HepG2 (cell line): Measurements from ENCODE around the gene HOMEZ. TPM values are rescaled to one million over a fixed set of nuclear protein-coding genes. Genes with fewer than 3 reads are reported as not detected.
A peak's percentile ranks its signal among the peaks of the same experiment; 100 is the strongest.

ENCODE experiments used
- CBX1 ChIP-seq: IDR thresholded peaks from one replicate; pipeline ENCODE4 v1.6.1; 2016; ENCODE audit warnings: antibody characterized with exemption, low read depth
- MEIS2 ChIP-seq: sonication (generic); formaldehyde crosslinking; IDR thresholded peaks from 2 replicates; pipeline ENCODE4 v1.9.0; 2021; ENCODE audit warnings: mild to moderate bottlenecking, missing genetic modification reagents
- MTA3 ChIP-seq: sonication (generic); formaldehyde crosslinking; IDR thresholded peaks from 2 replicates; pipeline ENCODE4 v1.4.0; 2020; ENCODE audit warnings: missing genetic modification reagents
- SSRP1 ChIP-seq: IDR thresholded peaks from 2 replicates; pipeline ENCODE4 v1.6.1; 2016; ENCODE audit warnings: control low read depth
- TAF1 ChIP-seq: sonication (generic); formaldehyde crosslinking; IDR thresholded peaks from 2 replicates; pipeline ENCODE4 v1.4.0; 2020; ENCODE audit warnings: missing genetic modification reagents
- TSC22D2 ChIP-seq: sonication (generic); formaldehyde crosslinking; IDR thresholded peaks from 2 replicates; pipeline ENCODE4 v1.5.1; 2020; ENCODE audit warnings: missing genetic modification reagents, mild to moderate bottlenecking, borderline replicate concordance
- ZFX ChIP-seq: sonication (generic); formaldehyde crosslinking; IDR thresholded peaks from 2 replicates; pipeline ENCODE4 v1.4.0; 2020; ENCODE audit warnings: mild to moderate bottlenecking, low read depth, missing genetic modification reagents, moderate library complexity
- ZNF572 ChIP-seq: sonication (generic); formaldehyde crosslinking; IDR thresholded peaks from 2 replicates; pipeline ENCODE4 v1.5.1; 2020; ENCODE audit warnings: mild to moderate bottlenecking, missing genetic modification reagents
- ZNF772 ChIP-seq: sonication (generic); formaldehyde crosslinking; IDR thresholded peaks from 2 replicates; pipeline ENCODE4 v1.5.0; 2020; ENCODE audit warnings: mild to moderate bottlenecking, missing genetic modification reagents
- ZNF776 ChIP-seq: sonication (generic); formaldehyde crosslinking; IDR thresholded peaks from 2 replicates; pipeline ENCODE4 v1.4.0; 2020; ENCODE audit warnings: mild to moderate bottlenecking, missing genetic modification reagents
- polyA plus RNA-seq, 8 experiments: library from polyadenylated mRNA; depleted of rRNA in 3 of 8; stranded (reverse) in 7 of 8; unstranded in 1 of 8; fragments of >200 nt; fragmentation: Illumina TruSeq in 4 of 8; extraction: Trizol in 4 of 8; gene quantifications; 2 replicates each; pipeline versions ENCODE4 v1.2.1 to v1.2.3, GENCODE V29; 2011 to 2016; ENCODE audit warnings: low read depth in 4 of 8, missing spikeins in 1 of 8, mixed read lengths in 1 of 8; ENCODE audit not compliant: insufficient read depth in 1 of 8
- total RNA-seq, 5 experiments: library from RNA; depleted of rRNA; stranded (reverse); fragments of >200 nt; fragmentation: Illumina TruSeq; extraction: Trizol; gene quantifications; 2 replicates each; pipeline ENCODE4 v1.2.3, GENCODE V29; 2016; ENCODE audit warnings: low read depth in 1 of 5
- TF ChIP-seq, protein P1 (sequence below), 2 experiments: sonication (generic) in 1 of 2; formaldehyde crosslinking in 1 of 2; IDR thresholded peaks; 2 replicates each; pipeline versions ENCODE4 v1.4.0 to v1.6.1; 2016 to 2020; ENCODE audit warnings: borderline replicate concordance in 1 of 2, low read depth in 1 of 2, mild to moderate bottlenecking in 1 of 2, missing genetic modification reagents in 1 of 2
- TF ChIP-seq, protein P2 (sequence below): sonication (generic); formaldehyde crosslinking; IDR thresholded peaks from 2 replicates; pipeline ENCODE4 v1.5.1; 2020; ENCODE audit warnings: missing genetic modification reagents, mild to moderate bottlenecking, borderline replicate concordance
- TF ChIP-seq, protein P3 (sequence below): sonication (generic); formaldehyde crosslinking; IDR thresholded peaks from 2 replicates; pipeline ENCODE4 v1.4.0; 2020; ENCODE audit warnings: missing genetic modification reagents

The HOMEZ gene
- total and polyA plus RNA-seq, 2 of the 13 experiments (the other 11 are each of a cell fraction or from before 2014, with no cell fraction given) = 14.5 to 31.8 TPM

DNA sequence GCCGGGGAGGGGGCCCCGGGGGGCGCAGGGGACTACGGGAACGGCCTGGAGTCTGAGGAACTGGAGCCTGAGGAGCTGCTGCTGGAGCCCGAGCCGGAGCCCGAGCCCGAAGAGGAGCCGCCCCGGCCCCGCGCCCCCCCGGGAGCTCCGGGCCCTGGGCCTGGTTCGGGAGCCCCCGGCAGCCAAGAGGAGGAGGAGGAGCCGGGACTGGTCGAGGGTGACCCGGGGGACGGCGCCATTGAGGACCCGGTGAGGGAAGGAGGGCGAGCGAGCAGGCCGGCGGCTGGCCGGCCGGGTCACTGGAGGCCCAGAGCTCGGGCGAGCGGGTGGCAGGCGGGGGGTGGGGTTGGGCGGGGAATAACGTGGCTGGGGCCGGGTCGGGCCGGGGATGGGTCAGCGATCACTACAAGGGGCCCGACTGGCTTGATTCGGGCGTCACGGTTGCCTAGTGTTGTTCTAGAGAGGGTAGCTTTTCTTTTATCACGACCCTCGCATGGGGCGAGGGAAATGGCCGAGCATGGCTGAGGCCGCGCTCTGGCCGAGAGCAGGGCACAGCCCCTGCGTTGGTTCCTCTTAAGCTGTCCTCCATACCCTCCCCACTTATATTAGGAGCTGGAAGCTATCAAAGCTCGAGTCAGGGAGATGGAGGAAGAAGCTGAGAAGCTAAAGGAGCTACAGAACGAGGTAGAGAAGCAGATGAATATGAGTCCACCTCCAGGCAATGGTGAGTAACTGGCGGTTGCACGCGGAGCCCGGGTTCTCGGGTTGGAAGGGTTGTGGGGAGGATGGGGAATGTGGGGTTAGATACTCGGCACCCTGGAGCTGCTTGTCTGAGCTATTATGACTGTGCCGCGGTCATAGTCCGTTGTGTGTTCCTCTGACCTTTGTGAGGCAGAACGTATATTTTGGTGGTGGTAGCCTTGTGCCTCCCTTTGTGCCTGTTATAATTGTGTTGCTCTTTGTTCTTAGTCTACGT is 35.9 kb upstream of the HOMEZ start (continued):
- peak; percentile 22; the same call in 1 of the 2 replicates for TF ChIP-seq TSC22D2
- TF ChIP-seq, protein P1, sequence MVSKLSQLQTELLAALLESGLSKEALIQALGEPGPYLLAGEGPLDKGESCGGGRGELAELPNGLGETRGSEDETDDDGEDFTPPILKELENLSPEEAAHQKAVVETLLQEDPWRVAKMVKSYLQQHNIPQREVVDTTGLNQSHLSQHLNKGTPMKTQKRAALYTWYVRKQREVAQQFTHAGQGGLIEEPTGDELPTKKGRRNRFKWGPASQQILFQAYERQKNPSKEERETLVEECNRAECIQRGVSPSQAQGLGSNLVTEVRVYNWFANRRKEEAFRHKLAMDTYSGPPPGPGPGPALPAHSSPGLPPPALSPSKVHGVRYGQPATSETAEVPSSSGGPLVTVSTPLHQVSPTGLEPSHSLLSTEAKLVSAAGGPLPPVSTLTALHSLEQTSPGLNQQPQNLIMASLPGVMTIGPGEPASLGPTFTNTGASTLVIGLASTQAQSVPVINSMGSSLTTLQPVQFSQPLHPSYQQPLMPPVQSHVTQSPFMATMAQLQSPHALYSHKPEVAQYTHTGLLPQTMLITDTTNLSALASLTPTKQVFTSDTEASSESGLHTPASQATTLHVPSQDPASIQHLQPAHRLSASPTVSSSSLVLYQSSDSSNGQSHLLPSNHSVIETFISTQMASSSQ (IDR thresholded peaks at IDR 0.05; ENCODE audit: low read depth) = no peak; the same call in 1 of the 2 replicates
- TF ChIP-seq, protein P1 (CRISPR knock-in tag; IDR thresholded peaks at IDR 0.05; ENCODE audit: borderline replicate concordance) = peak; percentile 46; the same call in 1 of the 2 replicates
- TF ChIP-seq, protein P2, sequence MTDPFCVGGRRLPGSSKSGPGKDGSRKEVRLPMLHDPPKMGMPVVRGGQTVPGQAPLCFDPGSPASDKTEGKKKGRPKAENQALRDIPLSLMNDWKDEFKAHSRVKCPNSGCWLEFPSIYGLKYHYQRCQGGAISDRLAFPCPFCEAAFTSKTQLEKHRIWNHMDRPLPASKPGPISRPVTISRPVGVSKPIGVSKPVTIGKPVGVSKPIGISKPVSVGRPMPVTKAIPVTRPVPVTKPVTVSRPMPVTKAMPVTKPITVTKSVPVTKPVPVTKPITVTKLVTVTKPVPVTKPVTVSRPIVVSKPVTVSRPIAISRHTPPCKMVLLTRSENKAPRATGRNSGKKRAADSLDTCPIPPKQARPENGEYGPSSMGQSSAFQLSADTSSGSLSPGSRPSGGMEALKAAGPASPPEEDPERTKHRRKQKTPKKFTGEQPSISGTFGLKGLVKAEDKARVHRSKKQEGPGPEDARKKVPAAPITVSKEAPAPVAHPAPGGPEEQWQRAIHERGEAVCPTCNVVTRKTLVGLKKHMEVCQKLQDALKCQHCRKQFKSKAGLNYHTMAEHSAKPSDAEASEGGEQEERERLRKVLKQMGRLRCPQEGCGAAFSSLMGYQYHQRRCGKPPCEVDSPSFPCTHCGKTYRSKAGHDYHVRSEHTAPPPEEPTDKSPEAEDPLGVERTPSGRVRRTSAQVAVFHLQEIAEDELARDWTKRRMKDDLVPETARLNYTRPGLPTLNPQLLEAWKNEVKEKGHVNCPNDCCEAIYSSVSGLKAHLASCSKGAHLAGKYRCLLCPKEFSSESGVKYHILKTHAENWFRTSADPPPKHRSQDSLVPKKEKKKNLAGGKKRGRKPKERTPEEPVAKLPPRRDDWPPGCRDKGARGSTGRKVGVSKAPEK = peak; percentile 90; the same call in 1 of the 2 replicates
- TF ChIP-seq ZNF776 (CRISPR knock-in tag) = peak; percentile 46; the same call in 1 of the 2 replicates
- peak; percentile 82 for TF ChIP-seq ZFX
- TF ChIP-seq CBX1 = peak; percentile 29
- 0 out of 2 replicates have a peak, but pooled peaks have one; percentile 19 for TF ChIP-seq ZNF772 (CRISPR knock-in tag)
- TF ChIP-seq TAF1 = peak; percentile 80
- TF ChIP-seq ZNF572 (CRISPR knock-in tag) = 0 out of 2 replicates have a peak, but pooled peaks have one; percentile 58
- peak; percentile 30; the same call in 1 of the 2 replicates for TF ChIP-seq MEIS2 (CRISPR knock-in tag)
- TF ChIP-seq MTA3 (CRISPR knock-in tag) = 0 out of 2 replicates have a peak, but pooled peaks have one; percentile 67
- TF ChIP-seq, protein P3, sequence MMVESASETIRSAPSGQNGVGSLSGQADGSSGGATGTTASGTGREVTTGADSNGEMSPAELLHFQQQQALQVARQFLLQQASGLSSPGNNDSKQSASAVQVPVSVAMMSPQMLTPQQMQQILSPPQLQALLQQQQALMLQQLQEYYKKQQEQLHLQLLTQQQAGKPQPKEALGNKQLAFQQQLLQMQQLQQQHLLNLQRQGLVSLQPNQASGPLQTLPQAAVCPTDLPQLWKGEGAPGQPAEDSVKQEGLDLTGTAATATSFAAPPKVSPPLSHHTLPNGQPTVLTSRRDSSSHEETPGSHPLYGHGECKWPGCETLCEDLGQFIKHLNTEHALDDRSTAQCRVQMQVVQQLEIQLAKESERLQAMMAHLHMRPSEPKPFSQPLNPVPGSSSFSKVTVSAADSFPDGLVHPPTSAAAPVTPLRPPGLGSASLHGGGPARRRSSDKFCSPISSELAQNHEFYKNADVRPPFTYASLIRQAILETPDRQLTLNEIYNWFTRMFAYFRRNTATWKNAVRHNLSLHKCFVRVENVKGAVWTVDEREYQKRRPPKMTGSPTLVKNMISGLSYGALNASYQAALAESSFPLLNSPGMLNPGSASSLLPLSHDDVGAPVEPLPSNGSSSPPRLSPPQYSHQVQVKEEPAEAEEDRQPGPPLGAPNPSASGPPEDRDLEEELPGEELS (CRISPR knock-in tag) = peak; percentile 18; the same call in 1 of the 2 replicates
- peak; percentile 65 for TF ChIP-seq SSRP1 (CRISPR knock-in tag)
